NCI-H1105 treated with DMSO at 0.1 percent for 48 hours (cell line): ENCODE data around the gene FANCI.

Experiments
- DNase-seq: peaks from one replicate; lab custom pipeline; 2025; lab: John Stamatoyannopoulos, UW

Gene FANCI

DNA sequence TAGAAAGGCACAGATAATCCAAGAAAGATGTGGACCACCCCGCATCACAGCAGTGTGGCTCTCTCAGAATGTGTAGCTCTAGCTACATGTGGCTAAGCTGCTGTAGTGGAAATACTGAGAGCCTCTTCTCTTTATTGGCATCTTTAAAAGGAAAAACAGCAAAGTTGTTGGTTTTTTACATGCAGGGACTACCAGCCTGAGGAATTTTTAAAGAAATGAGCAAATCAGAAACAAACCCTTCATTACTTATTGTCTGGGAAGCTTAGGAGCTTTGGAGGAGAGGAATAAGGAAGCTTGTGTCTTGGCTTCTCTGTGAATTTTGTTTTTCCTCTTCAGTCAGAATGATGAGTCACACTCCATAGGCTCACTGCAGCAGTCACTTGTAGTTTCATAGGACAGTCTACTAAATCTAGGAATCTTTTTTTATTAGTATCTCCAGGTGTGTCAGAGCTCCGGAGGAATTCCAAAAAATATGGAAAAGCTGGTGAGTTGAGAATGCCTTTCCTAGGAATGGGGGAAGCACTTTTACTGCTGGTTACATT is 63.3 kb downstream of the FANCI start:
- DNase-seq: no peak

DNA sequence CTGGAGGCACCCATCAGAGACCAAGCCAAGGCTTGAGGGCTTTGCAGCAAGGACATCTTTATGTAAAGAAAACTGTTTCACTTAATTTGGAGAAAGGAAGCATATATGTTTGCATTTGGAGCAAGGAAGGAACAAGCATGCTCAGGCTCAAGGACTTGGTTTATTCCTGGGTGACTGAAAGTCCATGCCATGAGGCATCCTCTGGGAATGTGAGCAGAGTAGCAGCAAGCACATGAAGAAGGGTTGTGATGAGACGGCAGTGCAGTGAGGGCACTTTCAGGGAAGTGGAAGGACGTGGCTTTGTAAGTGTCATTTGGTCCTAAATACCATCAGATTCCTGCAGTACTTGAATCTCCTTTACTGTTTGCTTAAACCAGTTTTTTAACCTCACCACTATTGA is 64.0 kb downstream of the FANCI start:
- DNase-seq: no peak

DNA sequence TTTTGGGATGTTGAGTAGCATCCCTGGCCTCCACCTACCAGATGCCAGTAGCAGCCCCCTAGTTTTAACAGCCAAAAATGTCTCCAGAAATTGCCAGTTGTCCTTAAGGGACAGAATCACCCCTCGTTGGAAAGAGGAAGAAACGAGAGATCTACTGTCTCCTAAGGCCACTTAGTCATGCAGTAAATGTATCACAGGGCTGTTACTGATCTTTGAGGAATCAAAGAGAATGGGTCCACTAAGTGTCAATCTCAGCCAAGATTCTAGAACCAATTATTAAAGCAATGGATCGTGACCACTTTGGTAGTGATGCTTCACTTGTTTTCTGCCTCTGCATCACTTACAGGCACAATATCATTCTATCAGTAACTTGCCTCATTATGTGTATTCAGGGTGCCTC is 64.5 kb downstream of the FANCI start:
- no peak for DNase-seq

DNA sequence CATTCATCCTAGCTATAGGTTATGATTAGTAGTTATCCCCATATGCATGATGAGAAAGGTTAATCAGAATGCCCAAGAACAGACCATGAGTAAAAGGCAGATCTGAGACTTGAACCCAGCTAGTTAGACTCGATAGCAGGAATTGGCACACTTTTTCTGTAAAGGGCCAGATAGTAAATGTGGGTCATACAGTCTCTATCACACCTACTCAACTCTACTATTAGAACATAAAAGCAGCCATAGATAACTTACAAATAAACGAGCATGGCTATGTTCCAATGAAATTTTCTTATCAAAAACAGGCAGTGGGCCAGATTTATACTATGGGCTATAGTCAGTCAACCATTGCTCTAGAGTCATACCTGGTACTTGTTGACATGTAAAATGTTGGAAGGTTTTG is 66.2 kb downstream of the FANCI start:
- no peak for DNase-seq

DNA sequence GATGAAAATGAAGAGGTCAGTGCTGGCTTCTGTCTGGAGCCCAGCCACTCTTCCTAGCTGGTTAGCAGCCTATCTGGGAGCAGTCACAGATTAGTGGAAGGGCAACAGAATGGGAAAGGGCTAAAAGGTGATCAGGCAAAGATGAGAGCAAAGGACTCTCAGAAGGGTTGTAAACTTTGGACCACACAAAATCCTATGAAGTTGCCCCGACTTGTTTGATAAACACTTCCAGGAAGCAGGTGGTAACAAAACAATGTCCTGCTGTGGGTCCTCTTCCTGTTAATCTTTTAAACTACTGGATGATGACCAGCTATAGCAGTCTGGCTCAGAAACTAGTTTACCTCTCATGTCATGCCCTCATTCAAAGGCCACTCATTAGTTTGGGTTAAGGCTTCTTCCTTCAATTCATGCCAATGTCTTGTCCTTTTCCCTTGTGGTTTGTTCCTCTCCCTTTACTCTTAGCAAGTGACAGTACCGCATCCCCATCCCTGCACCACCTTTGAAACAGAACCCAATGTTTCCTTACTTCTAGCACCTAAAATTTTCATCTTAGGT is 71.7 kb downstream of the FANCI start:
- DNase-seq: no peak

DNA sequence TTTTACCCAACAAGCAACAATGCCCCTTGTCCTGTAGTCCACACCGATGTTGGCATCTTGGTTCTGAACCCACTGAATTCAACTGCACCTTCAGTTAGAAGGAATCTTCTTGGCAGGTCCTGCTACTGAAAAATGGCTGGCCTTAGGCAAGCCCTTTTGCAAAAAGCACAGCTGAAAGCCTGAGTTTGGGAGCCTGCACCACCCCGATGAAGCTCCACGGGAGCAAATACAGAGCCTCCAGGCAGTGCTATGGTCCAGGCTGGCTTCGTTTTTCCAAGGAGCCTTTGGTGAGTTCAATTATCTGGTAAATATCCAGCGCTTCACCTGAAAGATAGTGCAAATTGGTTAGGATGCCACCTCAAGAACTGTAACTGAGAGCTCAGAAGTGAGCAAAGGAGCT is 72.7 kb downstream of the FANCI start:
- no peak for DNase-seq

DNA sequence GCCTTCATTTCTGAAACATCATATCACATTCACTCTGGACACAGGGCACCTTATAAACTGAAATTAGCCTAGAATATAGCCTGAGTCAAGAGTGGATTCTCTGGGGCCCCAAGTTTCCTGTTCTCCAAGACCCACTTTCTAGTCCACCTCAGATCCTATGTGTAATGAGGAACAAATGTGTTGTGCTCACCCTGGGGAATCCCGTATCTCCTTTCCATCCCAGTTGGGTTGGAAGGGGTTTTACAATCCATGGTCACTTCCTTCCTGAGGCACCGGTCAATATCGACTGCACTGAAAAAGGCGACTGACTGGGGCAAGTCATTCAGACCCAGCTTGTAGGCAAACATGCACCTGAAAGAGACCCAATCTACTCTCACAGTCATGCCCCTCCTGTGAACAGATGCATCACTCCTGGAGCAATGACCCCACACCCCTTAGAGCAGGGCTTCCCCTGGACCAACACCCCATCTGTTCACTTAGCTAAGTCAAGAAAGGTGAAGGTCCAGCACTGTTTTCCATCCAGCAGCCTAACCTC is 73.5 kb downstream of the FANCI start:
- DNase-seq: no peak

DNA sequence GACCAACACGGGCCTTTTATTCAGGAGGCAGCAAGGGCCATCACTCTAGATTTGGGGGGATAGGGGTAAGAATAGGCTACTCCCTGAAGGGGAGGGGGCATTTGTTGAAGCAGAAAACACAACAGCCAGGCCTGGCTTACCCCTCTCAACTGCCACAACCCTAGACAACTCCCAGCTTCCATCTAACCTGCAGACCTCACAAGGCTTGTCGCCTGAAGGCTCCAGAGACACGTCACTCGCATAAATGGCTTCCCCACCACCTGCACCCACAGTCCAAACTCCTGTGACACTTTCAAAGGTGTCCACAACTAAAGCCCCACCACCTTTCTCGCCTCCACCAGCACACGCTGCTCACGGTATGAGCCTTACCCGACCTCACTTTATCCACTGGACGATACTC is 75.9 kb downstream of the FANCI start:
- DNase-seq: no peak

DNA sequence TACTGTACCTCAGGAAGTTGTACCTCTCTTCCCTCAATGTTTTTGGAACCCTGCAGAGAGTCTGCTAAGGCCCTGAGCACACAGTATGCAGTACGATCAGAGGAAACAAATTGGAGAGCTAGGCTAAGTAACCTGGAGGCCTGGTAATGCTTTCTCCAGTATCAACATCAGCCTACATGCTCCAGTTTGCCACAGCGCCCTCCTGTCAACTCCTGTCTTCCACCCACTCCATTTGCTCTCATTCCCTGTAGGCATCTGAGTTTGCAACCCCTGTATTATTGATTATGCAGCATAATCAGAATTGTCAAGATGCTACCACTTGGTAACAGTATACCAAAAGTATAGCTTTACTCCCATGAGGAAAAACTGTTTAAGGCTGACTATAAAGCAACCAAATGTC is 76.4 kb downstream of the FANCI start:
- no peak for DNase-seq

DNA sequence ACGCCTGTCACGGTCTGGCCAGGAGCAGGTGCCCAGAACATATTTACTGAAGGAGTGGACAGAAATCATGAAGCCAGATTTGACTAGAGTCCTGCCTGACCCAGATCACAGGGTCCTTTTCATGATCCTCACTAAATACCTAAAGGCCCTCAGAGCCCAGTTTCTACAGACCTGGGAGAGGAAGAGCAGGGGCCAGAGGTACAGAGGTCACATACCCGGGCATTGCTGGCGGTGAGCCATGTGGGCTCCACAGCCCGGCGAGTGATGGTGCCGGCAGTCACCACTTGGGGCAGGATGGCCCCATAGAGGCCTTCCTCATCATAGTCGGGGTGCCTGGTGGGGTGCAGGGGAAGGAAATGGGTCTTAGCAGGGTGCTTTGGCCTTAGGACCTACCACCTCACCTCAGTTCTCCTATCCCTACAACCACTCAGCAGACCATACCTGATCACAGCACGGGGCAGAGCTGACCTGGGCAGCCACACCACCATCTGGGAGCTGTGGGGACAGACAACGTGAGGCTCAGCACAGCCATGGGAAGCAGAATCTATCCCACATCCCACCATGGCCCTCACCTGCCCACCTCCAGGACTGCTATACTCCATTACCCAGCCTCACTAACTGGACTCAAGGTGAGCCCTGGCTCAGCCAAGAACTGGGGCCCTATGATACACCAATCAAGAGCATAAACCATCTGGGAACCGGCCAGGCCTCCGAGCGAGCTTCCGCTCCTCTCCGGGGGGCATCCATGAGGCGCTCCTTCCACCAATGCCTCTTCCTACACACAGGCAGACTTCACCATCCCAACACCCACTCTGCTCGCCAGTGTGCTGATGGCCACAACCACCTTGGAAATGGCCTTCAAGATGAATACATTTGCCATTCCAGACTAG is 78.0 kb downstream of the FANCI start:
- no peak for DNase-seq

DNA sequence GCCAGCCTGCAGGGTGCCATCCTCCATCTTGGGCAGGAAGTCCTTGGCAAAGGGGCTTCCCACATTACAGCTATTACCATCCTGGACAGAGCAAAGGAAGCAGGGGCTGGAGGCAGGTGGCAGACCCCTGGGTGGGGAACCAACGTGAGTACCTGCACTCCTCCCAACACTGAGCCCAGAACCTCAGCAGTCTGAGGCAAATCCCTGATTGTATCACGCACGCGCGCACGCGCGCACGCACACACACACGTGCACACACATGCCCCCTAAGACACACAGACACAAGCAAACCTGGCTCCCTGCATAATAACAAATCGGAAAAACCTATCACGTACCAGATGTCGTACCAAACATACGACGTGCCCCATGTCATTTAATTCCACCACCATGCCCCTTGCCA is 79.0 kb downstream of the FANCI start:
- DNase-seq: no peak

DNA sequence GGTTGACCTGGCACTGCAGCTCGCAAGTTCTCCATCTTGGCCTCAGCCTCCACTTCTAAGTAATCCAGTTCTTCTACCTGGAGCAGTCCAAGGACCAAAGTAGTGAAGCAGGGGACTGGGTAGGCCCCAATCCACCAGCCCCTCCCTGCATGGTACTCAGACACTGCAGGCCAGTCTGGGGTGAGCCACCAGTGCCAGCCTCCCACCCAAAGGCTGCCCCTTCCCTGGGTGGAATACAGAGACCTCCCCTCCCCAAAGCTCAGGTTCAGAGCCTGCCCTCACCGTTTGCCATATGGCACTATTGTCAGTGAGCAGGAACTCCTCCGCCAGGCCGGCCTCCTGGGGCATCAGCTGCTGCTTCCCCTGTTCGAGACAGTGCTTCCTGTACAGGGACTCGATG is 80.0 kb downstream of the FANCI start:
- DNase-seq: no peak

DNA sequence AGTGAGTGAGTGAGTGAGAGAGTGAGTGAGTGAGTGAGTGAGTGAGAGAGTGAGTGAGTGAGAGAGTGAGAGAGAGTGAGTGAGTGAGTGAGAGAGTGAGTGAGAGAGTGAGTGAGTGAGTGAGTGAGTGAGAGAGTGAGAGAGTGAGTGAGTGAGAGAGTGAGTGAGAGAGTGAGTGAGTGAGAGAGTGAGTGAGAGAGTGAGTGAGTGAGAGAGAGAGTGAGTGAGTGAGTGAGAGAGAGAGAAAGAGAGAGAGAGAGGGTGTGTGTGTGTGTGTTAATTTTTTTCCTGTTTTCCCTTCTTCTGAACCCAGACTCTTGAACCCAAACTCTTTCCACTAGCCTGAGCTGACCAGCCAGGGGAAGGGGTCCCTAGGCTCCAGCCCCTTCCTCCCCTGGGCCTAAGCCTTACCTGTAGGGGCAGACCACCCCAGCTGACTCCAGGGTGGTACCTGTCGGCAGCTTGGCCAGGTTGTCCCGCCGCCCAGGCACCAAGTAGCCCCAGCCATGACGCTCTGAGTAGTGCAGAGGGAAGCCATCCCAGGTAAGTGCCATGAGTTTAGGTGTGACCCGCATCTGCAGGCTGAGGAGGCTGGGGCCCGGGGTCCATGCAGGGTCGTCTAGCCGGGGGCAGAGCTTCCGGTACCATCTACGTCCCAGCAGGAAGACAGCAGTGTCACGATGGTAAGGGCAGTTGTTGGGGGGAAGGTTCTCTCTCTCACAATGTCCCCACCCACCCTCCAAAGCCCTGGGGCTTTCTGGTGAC is 81.4 kb downstream of the FANCI start:
- no peak for DNase-seq

DNA sequence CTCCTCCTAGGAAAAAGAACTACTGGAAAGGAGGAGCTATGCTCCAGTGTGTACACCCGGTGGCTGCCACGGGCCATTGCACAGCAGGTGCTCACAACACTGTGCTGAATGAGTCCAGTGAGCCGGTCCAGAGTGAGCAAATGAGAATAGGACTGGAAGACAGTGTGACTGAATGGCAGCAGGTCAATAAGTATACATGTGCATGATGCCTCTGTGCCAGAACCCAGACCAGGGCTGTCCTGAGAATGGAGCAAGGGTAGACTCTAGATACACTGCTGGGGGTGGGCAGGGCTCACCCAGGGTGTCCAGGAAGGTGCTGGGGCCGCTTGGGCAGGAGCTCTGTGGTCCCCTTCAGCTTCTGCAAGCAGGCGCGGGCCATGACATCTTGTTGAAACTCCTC is 82.5 kb downstream of the FANCI start:
- DNase-seq: peak; percentile 53

DNA sequence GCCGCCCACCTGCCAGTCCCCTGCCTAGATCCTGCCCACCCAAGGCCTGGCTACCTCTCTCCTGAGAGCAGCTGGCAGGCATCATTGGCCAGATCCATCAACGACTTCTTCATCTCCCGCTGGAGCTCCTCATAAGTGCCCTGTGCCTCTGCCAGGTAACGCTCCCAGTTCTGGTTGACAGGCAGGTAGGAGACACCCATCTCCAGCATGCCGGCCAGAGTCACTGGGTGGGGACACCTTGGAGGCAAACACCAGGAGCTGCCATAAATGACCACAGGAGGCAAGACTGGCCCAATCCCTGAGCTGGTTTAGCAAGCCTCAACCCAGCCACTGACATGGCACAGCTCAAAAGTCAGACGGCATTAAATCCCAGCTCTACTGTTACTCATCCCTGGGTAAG is 83.3 kb downstream of the FANCI start:
- DNase-seq: no peak

DNA sequence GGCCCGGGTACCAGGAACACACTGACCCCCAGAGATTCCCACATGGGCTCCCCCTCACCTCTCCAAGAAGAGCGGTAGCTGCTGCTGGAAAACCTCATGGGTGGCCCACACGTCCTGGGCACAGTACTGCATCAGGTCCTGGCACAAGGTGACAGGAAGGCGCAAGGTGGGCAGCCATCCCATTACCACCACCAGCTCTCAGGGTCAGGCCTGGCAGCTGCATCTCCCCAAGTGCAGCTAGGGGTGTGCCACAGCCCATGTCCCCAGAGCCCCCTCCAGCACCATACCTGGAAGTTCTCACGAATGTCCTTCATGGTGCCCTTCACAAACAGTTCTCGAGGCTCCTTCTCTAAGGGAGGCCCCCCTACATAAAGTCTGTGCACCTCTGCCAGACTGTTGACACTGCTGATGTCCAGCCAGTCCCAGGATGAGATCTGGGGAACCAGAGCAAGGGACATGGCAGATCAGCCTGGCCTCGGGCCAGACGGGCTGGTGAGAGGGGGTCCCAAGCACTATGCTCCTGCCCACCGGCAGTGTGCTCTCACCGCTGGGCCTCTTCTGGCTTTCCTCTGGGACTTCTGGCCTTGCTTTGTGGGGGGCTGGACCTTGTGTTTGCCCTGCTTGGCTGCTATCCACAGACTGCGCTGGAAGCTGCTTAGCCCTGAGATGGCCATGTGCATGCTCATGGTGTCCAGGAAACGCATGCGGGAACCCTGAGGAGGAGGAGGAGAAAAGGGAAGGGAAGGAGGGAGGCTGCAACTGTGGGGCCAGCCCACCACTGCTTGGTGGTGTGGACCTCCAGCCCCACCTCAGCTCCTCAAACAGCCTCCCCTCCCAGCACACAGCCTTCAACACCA is 84.8 kb downstream of the FANCI start:
- no peak for DNase-seq

DNA sequence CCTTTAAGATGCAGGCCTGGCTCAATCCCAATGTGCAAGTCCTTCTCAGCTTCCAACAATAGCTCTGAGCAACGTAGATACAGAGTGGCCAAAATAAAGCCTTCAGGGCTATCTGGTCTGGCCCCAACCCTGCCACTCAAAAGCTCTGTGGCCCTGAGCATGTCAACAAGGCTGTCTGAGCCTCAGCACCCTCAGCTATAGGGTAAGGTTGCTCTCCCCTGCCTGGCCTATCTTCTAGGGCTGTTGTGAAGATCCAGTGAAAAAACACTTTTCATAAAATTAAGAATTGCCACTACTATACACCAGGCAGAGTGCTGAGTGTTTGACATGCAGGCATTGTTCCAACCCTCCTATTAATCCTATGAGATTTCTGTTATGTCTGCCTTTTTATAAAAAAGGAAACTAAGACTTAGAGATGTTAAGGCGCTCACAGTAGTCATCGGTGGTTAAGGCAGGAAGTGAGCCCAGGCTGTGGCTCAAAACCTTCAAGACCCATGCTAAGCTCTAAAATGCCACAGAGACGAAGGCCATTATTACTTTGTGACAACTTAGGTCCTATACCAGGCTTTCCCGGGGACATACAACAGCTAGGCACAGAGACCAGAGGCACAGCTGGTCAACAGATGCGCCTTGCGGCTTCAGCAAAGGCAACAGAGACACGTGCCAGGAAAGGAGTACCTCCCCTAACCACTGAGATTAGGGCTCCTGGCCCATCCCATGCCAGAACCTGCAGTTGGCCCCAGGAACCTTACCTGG is 85.7 kb downstream of the FANCI start:
- no peak for DNase-seq

DNA sequence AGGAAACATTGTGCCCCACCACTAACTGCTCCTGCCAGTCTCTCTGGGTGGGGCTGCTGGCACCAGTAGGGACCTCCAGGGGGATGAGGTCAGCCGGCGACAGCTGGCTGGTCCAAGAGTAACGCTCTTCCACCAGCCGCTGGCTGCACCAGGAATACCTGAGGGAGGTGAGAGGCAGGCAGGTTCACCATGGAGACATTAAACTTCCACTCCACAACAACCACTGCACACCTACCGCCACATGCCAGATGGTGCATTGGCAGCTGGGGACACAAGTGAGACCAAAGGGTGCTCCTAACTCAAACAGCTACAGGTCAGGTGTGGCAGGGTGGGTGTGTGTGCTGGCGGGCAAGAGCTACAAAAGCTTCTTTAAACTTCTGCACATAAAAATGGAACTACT is 86.3 kb downstream of the FANCI start:
- no peak for DNase-seq

DNA sequence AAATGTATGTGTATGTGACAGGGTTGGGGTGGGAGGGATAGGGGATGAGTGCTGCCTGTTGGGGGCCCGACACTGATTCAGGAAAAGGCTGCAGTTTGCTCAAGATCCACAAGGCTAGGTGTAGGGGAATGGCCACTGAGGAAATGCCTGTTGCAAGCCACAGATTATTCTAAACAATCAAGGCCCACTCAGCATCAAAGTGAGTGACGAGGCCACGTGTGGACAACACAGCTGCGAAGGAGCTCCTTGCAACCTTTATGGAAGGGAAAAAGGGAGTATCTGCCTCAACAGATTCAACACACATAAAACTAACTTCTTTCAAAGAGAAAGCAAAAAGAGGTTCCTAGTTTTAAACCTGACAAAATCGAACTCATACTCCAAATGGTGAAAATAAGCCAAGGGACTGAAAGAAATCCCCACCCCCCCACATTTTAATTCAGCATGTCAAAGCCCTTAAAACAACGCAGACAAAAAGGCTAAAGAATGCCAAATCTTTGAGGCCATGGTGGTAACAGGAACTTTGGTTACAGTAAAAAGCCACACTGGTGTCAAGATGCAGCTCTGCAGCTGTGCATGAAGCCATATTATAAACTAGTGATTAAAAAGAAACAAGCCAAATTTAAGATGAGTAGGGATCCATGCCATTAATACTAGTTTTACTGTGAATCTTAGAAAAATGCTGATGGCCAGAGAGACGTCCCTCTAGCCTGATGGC is 87.3 kb downstream of the FANCI start:
- DNase-seq: no peak

DNA sequence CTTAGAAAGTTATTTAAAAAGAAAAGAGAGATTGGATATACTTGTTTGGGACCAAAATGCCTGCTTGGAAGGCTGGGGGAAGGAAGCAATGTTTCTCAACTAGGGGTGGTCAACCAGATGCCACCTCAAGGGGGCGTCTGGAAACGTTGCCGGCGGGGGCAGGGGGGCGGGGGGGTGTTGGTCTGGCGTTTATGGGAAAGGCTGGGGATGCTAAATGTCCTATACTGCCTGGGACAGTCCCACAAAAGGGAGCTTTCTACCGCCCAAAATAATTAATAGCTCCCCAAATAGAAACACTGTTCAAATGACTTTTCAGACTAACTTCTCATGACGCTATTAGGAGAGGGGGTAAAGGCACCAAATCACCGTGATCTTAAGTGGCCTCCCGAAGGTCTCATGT is 88.7 kb downstream of the FANCI start:
- DNase-seq: no peak
